SK-N-SH (cell line): ENCODE results near the gene TMEM190. TPM values are rescaled to one million over a fixed set of nuclear protein-coding genes. Genes with fewer than 3 reads are reported as not detected.
A peak's percentile ranks its signal among the peaks of the same experiment; 100 is the strongest.

Experiments
- CTCF ChIA-PET: fragments of 300-600, 350-600 bp; formaldehyde crosslinking; extraction: SDS; loops from one replicate; lab custom pipeline; 2021; lab: Yijun Ruan, JAX
- POLR2A ChIA-PET: fragments of 350-600 bp; sonication (Branson Sonifier 250); formaldehyde crosslinking; extraction: SDS; loops from one replicate; lab custom pipeline; 2020; ENCODE audit warnings: antibody characterized with exemption, inconsistent platforms; lab: Yijun Ruan, JAX
- DNase-seq: peaks from one replicate; pipeline ENCODE4 v3.0.0; 2012
- H2AFZ ChIP-seq: fragments of 200-600 bp; sonication (generic); 2 replicates; pipeline ENCODE4 v1.8.1; 2016; ENCODE audit warnings: antibody characterized with exemption, mild to moderate bottlenecking, low read depth
- H3F3A ChIP-seq: fragments of 200-600 bp; sonication (generic); replicated peaks from 2 replicates; pipeline ENCODE3; 2016; ENCODE audit warnings: antibody characterized with exemption, mild to moderate bottlenecking; ENCODE audit not compliant: insufficient read depth
- H3K27ac ChIP-seq, 2 experiments: fragments of 200-500 bp in 1 of 2; fragments of 200-600 bp in 1 of 2; sonication (Bioruptor generic) in 1 of 2; sonication (generic), shearing (Covaris generic) in 1 of 2; 2 replicates each; pipeline versions ENCODE4 v1.5.1 to v1.6.1; 2014 to 2016; ENCODE audit warnings: low read depth in 2 of 2, inconsistent platforms in 1 of 2, low read length in 1 of 2, mild to moderate bottlenecking in 1 of 2, mixed read lengths in 1 of 2
- H3K27me3 ChIP-seq: fragments of 200-600 bp; sonication (generic), shearing (Covaris generic); 2 replicates; pipeline ENCODE4 v1.6.1; 2016; ENCODE audit warnings: mixed run types; ENCODE audit not compliant: insufficient read depth
- H3K36me3 ChIP-seq, 2 experiments: fragments of 200-500 bp in 1 of 2; fragments of 200-600 bp in 1 of 2; sonication (Bioruptor generic) in 1 of 2; sonication (generic) in 1 of 2; replicated peaks in 1 of 2; 2 replicates each; pipeline versions ENCODE3 to v1.5.1; 2014 to 2016; ENCODE audit warnings: low read length in 1 of 2, mild to moderate bottlenecking in 1 of 2; ENCODE audit not compliant: insufficient read depth in 2 of 2, control insufficient read depth in 1 of 2
- H3K4me1 ChIP-seq, 2 experiments: fragments of 200-500 bp in 1 of 2; fragments of 200-600 bp in 1 of 2; sonication (Bioruptor generic) in 1 of 2; sonication (generic), shearing (Covaris generic) in 1 of 2; 2 replicates each; pipeline versions ENCODE4 v1.5.1 to v1.6.1; 2014 to 2016; ENCODE audit warnings: low read depth in 1 of 2, low read length in 1 of 2, mixed run types in 1 of 2; ENCODE audit not compliant: insufficient read depth in 2 of 2, control insufficient read depth in 1 of 2
- H3K4me2 ChIP-seq: fragments of 200-600 bp; sonication (generic), shearing (Covaris generic); 2 replicates; pipeline ENCODE4 v1.6.1; 2017; ENCODE audit warnings: mixed run types
- H3K4me3 ChIP-seq, 2 experiments: fragments of 200-500 bp in 1 of 2; fragments of 200-600 bp in 1 of 2; sonication (Bioruptor generic) in 1 of 2; sonication (generic), shearing (Covaris generic) in 1 of 2; 2 replicates each; pipeline versions ENCODE4 v1.5.1 to v1.8.1; 2014 to 2016; ENCODE audit warnings: low read depth in 2 of 2, inconsistent platforms in 1 of 2, low read length in 1 of 2, mild to moderate bottlenecking in 1 of 2, mixed read lengths in 1 of 2, moderate library complexity in 1 of 2
- H3K79me2 ChIP-seq: fragments of 200-600 bp; sonication (generic); 2 replicates; pipeline ENCODE4 v1.8.1; 2017; ENCODE audit warnings: mild to moderate bottlenecking; ENCODE audit not compliant: insufficient read depth
- H3K9ac ChIP-seq: fragments of 200-600 bp; sonication (generic); 2 replicates; pipeline ENCODE4 v1.6.1; 2017; ENCODE audit warnings: mixed run types
- H3K9me2 ChIP-seq: fragments of 200-600 bp; sonication (generic); 2 replicates; pipeline ENCODE4 v1.6.1; 2017; ENCODE audit warnings: mixed run types
- H3K9me3 ChIP-seq: fragments of 200-600 bp; sonication (generic); 2 replicates; pipeline ENCODE4 v1.6.1; 2017; ENCODE audit warnings: mixed run types, mild to moderate bottlenecking, moderate library complexity
- H4K20me1 ChIP-seq: fragments of 200-600 bp; sonication (generic); 2 replicates; pipeline ENCODE4 v1.6.1; 2017; ENCODE audit warnings: mild to moderate bottlenecking, mixed run types; ENCODE audit not compliant: insufficient read depth
- CHD2 ChIP-seq: fragments of 150-350 bp; IDR thresholded peaks from 2 replicates; pipeline ENCODE4 v1.6.1; 2018; ENCODE audit warnings: low read length; ENCODE audit not compliant: partially characterized antibody
- EP300 ChIP-seq, 2 experiments: IDR thresholded peaks; 2 replicates each; pipeline versions ENCODE4 v1.4.0 to v1.6.1; 2012; ENCODE audit warnings: borderline replicate concordance in 1 of 2, low read depth in 1 of 2, low read length in 1 of 2
- EZH2phosphoT487 ChIP-seq: fragments of 200-600 bp; sonication (generic); IDR thresholded peaks from 2 replicates; pipeline ENCODE4 v1.6.1; 2017; ENCODE audit warnings: low read depth, mixed run types, mild to moderate bottlenecking, antibody characterized with exemption, moderate library complexity, borderline replicate concordance
- GABPA ChIP-seq: IDR thresholded peaks from 2 replicates; pipeline ENCODE4 v1.4.0; 2012; ENCODE audit warnings: low read depth, mild to moderate bottlenecking
- JUND ChIP-seq: IDR thresholded peaks from 2 replicates; pipeline ENCODE4 v1.4.0; 2012
- MAX ChIP-seq: IDR thresholded peaks from 2 replicates; pipeline ENCODE4 v1.4.0; 2012; ENCODE audit warnings: low read depth
- NFIC ChIP-seq: IDR thresholded peaks from 2 replicates; pipeline ENCODE4 v1.4.0; 2012; ENCODE audit warnings: borderline replicate concordance
- PBX3 ChIP-seq: IDR thresholded peaks from 2 replicates; pipeline ENCODE4; 2012
- RCOR1 ChIP-seq: fragments of 150-350 bp; IDR thresholded peaks from 2 replicates; pipeline ENCODE4 v1.6.1; 2017; ENCODE audit warnings: antibody characterized with exemption, low read length
- REST ChIP-seq: IDR thresholded peaks from 2 replicates; pipeline ENCODE4 v1.6.1; 2012; ENCODE audit warnings: mild to moderate bottlenecking, low read depth, low read length, moderate library complexity
- RFX5 ChIP-seq: IDR thresholded peaks from 2 replicates; pipeline ENCODE4 v1.6.1; 2012; ENCODE audit warnings: mild to moderate bottlenecking, improper control_type of control experiment, low read length
- TAF1 ChIP-seq: IDR thresholded peaks from 2 replicates; pipeline ENCODE4 v1.6.1; 2012; ENCODE audit warnings: low read depth, mild to moderate bottlenecking, low read length, moderate library complexity, borderline replicate concordance
- TCF12 ChIP-seq: IDR thresholded peaks from 2 replicates; pipeline ENCODE4 v1.4.0; 2012
- USF1 ChIP-seq: IDR thresholded peaks from 2 replicates; pipeline ENCODE4 v1.4.0; 2012; ENCODE audit warnings: low read depth, borderline replicate concordance
- USF2 ChIP-seq: fragments of 150-350 bp; IDR thresholded peaks from 2 replicates; pipeline ENCODE4 v1.6.1; 2017; ENCODE audit warnings: antibody characterized with exemption, low read length, low read depth, borderline replicate concordance
- YY1 ChIP-seq: IDR thresholded peaks from 2 replicates; pipeline ENCODE4 v1.4.0; 2012; ENCODE audit warnings: low read depth, mild to moderate bottlenecking
- ZBTB33 ChIP-seq: IDR thresholded peaks from 2 replicates; pipeline ENCODE4 v1.4.0; 2012; ENCODE audit warnings: low read depth, borderline replicate concordance
- WGBS: methylation state at CpG from one replicate; pipeline ENCODE4 v1.1.6; 2017; ENCODE audit warnings: low lambda C conversion rate; 5-methylcytosine and 5-hydroxymethylcytosine counted together
- polyA plus RNA-seq, 3 experiments: library from polyadenylated mRNA; depleted of rRNA; stranded (reverse); fragments of >200 nt; gene quantifications; 2 replicates each; pipeline ENCODE4 v1.2.3, GENCODE V29; 2012

TMEM190 gene
- polyA plus RNA-seq, 1 of the 3 experiments (the other 2 are of a cell fraction) = 0.77 TPM

- no peak for TF ChIP-seq REST
- no peak for TF ChIP-seq JUND
- peak; percentile 30 for TF ChIP-seq CHD2
- TF ChIP-seq PBX3 = no peak
- TF ChIP-seq EP300 (IDR thresholded peaks at IDR 0.05; ENCODE audit: borderline replicate concordance in 1 of 2, low read depth in 1 of 2, low read length in 1 of 2) = peak in 1 of 2 experiments; percentile 59; a peak in 1 of 4 replicates
- no peak for TF ChIP-seq GABPA
- TF ChIP-seq ZBTB33 = no peak
These were observed 32.2 kb upstream of the TMEM190 start (continued) for GRCh38 chr19:55344444-55344843.

GRCh38 chr19:55345101-55345817 lies 31.4 kb upstream of the TMEM190 start:
- ChIA-PET POLR2A (interaction anchor here (1.1 kb wide), 1 partner anchor 62 kb away, joined by 5 read pairs; the partner anchor contains the start of gene UBE2S), CTCF (interaction anchor here (0.8 to 1.0 kb wide), 4 partner anchors 38 to 287 kb away, joined by 3 read pairs; partner anchors contain the start of gene TMEM238)
- Histone ChIP-seq H4K20me1 (no peaks in the 10 kb centered on the region), H3F3A (peaks cover 6% of the 10 kb centered on the region), H3K4me2 (no peak overlapping the region), H3K27ac (peak overlapping the region in 1 of 2 experiments; percentile 85; a peak in 2 of 4 replicates), H3K4me1 (peaks cover 0 to 38% of the 10 kb centered on the region in 2 experiments; a peak in 1 of 4 replicates), H2AFZ (no peak overlapping the region), H3K79me2 (peaks cover 7% of the 10 kb centered on the region; the same call in 1 of the 2 replicates), H3K9ac (no peak overlapping the region), H3K4me3 (no peak overlapping the region), H3K27me3 (no peaks in the 10 kb centered on the region), H3K36me3 (peaks cover 0 to 4% of the 10 kb centered on the region in 2 experiments), H3K9me2 (no peaks in the 10 kb centered on the region), H3K9me3 (no peaks in the 10 kb centered on the region)
- 94% methylated on average over 22 of the region's 22 CpGs for WGBS
- no peak for DNase-seq
- TF ChIP-seq TAF1 (no peak), RFX5 (no peak), YY1 (no peak), MAX (no peak), RCOR1 (no peak), JUND (no peak), NFIC (no peak), REST (no peak), USF2 (no peak), EZH2phosphoT487 (no peak), TCF12 (no peak), USF1 (no peak), EP300 (IDR thresholded peaks at IDR 0.05; ENCODE audit: borderline replicate concordance in 1 of 2, low read depth in 1 of 2, low read length in 1 of 2) (no peak)
